ENCODE results near the gene KRT32.
A peak's percentile ranks its signal among the peaks of the same experiment; 100 is the strongest.

DNA sequence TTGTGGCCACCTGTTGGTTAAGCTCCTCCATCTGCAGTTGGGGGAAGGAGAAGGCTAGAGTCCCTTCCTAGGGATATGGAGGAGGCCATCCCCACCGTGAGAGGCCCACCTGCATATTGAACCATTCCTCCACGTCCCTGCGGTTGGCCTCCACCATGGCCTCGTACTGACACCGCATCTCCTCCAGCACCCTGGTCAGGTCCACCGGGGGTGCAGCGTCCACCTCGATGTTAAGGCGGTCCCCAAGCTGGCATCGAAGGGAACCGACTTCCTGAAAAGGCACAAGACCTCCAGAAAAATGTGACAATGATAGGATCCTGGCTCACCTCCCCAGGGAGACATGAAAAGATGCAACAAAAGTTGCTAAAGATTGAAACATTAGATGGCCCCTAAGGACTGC is 3.0 kb downstream of the KRT32 start:
- TF ChIP-seq, protein P1, sequence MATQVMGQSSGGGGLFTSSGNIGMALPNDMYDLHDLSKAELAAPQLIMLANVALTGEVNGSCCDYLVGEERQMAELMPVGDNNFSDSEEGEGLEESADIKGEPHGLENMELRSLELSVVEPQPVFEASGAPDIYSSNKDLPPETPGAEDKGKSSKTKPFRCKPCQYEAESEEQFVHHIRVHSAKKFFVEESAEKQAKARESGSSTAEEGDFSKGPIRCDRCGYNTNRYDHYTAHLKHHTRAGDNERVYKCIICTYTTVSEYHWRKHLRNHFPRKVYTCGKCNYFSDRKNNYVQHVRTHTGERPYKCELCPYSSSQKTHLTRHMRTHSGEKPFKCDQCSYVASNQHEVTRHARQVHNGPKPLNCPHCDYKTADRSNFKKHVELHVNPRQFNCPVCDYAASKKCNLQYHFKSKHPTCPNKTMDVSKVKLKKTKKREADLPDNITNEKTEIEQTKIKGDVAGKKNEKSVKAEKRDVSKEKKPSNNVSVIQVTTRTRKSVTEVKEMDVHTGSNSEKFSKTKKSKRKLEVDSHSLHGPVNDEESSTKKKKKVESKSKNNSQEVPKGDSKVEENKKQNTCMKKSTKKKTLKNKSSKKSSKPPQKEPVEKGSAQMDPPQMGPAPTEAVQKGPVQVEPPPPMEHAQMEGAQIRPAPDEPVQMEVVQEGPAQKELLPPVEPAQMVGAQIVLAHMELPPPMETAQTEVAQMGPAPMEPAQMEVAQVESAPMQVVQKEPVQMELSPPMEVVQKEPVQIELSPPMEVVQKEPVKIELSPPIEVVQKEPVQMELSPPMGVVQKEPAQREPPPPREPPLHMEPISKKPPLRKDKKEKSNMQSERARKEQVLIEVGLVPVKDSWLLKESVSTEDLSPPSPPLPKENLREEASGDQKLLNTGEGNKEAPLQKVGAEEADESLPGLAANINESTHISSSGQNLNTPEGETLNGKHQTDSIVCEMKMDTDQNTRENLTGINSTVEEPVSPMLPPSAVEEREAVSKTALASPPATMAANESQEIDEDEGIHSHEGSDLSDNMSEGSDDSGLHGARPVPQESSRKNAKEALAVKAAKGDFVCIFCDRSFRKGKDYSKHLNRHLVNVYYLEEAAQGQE (IDR thresholded peaks at IDR 0.05; ENCODE audit: low read depth) = peak; percentile 37; the same call in 1 of the 2 replicates
- TF ChIP-seq, protein P2, sequence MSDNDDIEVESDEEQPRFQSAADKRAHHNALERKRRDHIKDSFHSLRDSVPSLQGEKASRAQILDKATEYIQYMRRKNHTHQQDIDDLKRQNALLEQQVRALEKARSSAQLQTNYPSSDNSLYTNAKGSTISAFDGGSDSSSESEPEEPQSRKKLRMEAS (IDR thresholded peaks at IDR 0.05) = no peak
- TF ChIP-seq YY1 (IDR thresholded peaks at IDR 0.05; ENCODE audit: low read depth) (no peak), EP300 (IDR thresholded peaks at IDR 0.05; ENCODE audit: borderline replicate concordance) (no peak), CREB1 (IDR thresholded peaks at IDR 0.05; ENCODE audit: low read depth) (no peak), TEAD4 (IDR thresholded peaks at IDR 0.05) (no peak), CEBPB (IDR thresholded peaks at IDR 0.05) (no peak), FOXM1 (IDR thresholded peaks at IDR 0.05; ENCODE audit: borderline replicate concordance, low read depth) (no peak), EGR1 (IDR thresholded peaks at IDR 0.05) (no peak), RAD21 (IDR thresholded peaks at IDR 0.05; ENCODE audit: low read depth) (no peak), ZBTB7A (IDR thresholded peaks at IDR 0.05; ENCODE audit: low read depth) (no peak)

Data from Ishikawa (cell line).